CMK (cell line): ENCODE data around the gene TDRD15.

Experiments used
- DNase-seq: peaks from one replicate; pipeline ENCODE4 v3.0.0-alpha.2; 2010; ENCODE audit warnings: low read depth

The TDRD15 gene

GRCh38 chr2:21123473-21124393, at the start of gene TDRD15:
TDRD15 (plus strand) TSS chr2:21123968; CDS start chr2:21137468, 13,500 bp downstream.
- DNase-seq, result no peak

GRCh38 chr2:21078296-21078695, 45.5 kb upstream of the TDRD15 start:
- DNase-seq, result no peak

- no peak for DNase-seq
Measured at GRCh38 chr2:21083482-21083881, 40.3 kb upstream of the TDRD15 start.

- DNase-seq, result no peak
Measured at GRCh38 chr2:21084401-21084800, 39.4 kb upstream of the TDRD15 start.

GRCh38 chr2:21092308-21092869, 31.4 kb upstream of the TDRD15 start:
- no peak for DNase-seq

GRCh38 chr2:21095178-21095577, 28.6 kb upstream of the TDRD15 start:
- DNase-seq, result no peak

- DNase-seq, result no peak
Measured at GRCh38 chr2:21095714-21096113, 28.1 kb upstream of the TDRD15 start.

- no peak for DNase-seq
Measured at GRCh38 chr2:21096458-21096857, 27.3 kb upstream of the TDRD15 start.

GRCh38 chr2:21097331-21097730, 26.4 kb upstream of the TDRD15 start:
- DNase-seq, result no peak

- no peak for DNase-seq
Measured at GRCh38 chr2:21098294-21098693, 25.5 kb upstream of the TDRD15 start.

GRCh38 chr2:21099281-21099907, 24.4 kb upstream of the TDRD15 start:
- DNase-seq, result no peak

GRCh38 chr2:21101514-21102155, 22.1 kb upstream of the TDRD15 start:
- peak; percentile 71 for DNase-seq

- DNase-seq, result no peak
Measured at GRCh38 chr2:21102356-21102755, 21.4 kb upstream of the TDRD15 start.

- no peak for DNase-seq
Measured at GRCh38 chr2:21103274-21103891, 20.4 kb upstream of the TDRD15 start.

- DNase-seq, result no peak
Measured at GRCh38 chr2:21104030-21104660, 19.6 kb upstream of the TDRD15 start.

GRCh38 chr2:21111012-21111411, 12.8 kb upstream of the TDRD15 start:
- no peak for DNase-seq

- peak; percentile 34 for DNase-seq
Measured at GRCh38 chr2:21117688-21118087, 6.1 kb upstream of the TDRD15 start.

GRCh38 chr2:21118302-21118920, 5.4 kb upstream of the TDRD15 start:
- no peak for DNase-seq

GRCh38 chr2:21131861-21132260, 8.1 kb downstream of the TDRD15 start:
- no peak for DNase-seq

GRCh38 chr2:21135585-21135984, 11.8 kb downstream of the TDRD15 start:
- no peak for DNase-seq

- DNase-seq, result no peak
Measured at GRCh38 chr2:21142149-21142548, 18.4 kb downstream of the TDRD15 start.
